ENCODE results near the gene CCDC40.

Gene CCDC40

GRCh38 chr17:80117491-80118401 lies 81.3 kb downstream of the CCDC40 start:
- DNase-seq = no peak

GRCh38 chr17:80118601-80119270 lies 82.3 kb downstream of the CCDC40 start:
- DNase-seq = no peak

- DNase-seq = no peak
Measured at GRCh38 chr17:80119271-80119791, 82.9 kb downstream of the CCDC40 start.

GRCh38 chr17:80119839-80120238 lies 83.4 kb downstream of the CCDC40 start:
- DNase-seq = no peak

GRCh38 chr17:80122026-80122575 lies 85.7 kb downstream of the CCDC40 start:
- DNase-seq = no peak

- no peak for DNase-seq
Measured at GRCh38 chr17:80122926-80123505, 86.6 kb downstream of the CCDC40 start.

GRCh38 chr17:80123791-80124190 lies 87.3 kb downstream of the CCDC40 start:
- no peak for DNase-seq

GRCh38 chr17:80124351-80124981 lies 88.0 kb downstream of the CCDC40 start:
- no peak for DNase-seq

GRCh38 chr17:80125656-80126448 lies 89.4 kb downstream of the CCDC40 start:
- DNase-seq = no peak

GRCh38 chr17:80126449-80126715 lies 89.9 kb downstream of the CCDC40 start:
- no peak for DNase-seq

GRCh38 chr17:80129006-80129565 lies 92.6 kb downstream of the CCDC40 start:
- no peak for DNase-seq

- DNase-seq = no peak
Measured at GRCh38 chr17:80130992-80131391, 94.5 kb downstream of the CCDC40 start.

- DNase-seq = no peak
Measured at GRCh38 chr17:80132906-80133625, 96.6 kb downstream of the CCDC40 start.

- DNase-seq = no peak
Measured at GRCh38 chr17:80133626-80133970, 97.2 kb downstream of the CCDC40 start.

GRCh38 chr17:80137131-80137530 lies 100.7 kb downstream of the CCDC40 start:
- no peak for DNase-seq

- no peak for DNase-seq
Measured at GRCh38 chr17:80138856-80139426, 102.5 kb downstream of the CCDC40 start.

- DNase-seq = no peak
Measured at GRCh38 chr17:80141463-80142165, 105.2 kb downstream of the CCDC40 start.

- DNase-seq = no peak
Measured at GRCh38 chr17:80142929-80143328, 106.5 kb downstream of the CCDC40 start.

- no peak for DNase-seq
Measured at GRCh38 chr17:80145076-80146075, 108.9 kb downstream of the CCDC40 start.

Data from GDM1 (cell line).